ENCODE results near the gene HENMT1. TPM values are rescaled to one million over a fixed set of nuclear protein-coding genes. Genes with fewer than 3 reads are reported as not detected.

The HENMT1 gene
- total RNA-seq, 4 donors from 2014 or later: 0.51 to 3.5 (median 1.8) TPM

GRCh38 chr1:108598340-108598739, 62.6 kb downstream of the HENMT1 start:
- H3K27me3 ChIP-seq: no peaks in the 10 kb centered on the region
- no peak for DNase-seq
- no peak overlapping the region for H3K27ac ChIP-seq
- ATAC-seq: no peak
- H3K4me1 ChIP-seq: peaks cover 8 to 10% of the 10 kb centered on the region in 2 donors
- in situ Hi-C loops (cut with MboI; ENCODE audit: low sequenced_read_pairs in 4 of 4) (no loop called here), intact Hi-C loops (cut with DNase I; ENCODE audit: low total_unique reads) (no loop called here)
- no peak for TF ChIP-seq CTCF (IDR thresholded peaks at IDR 0.05 in 4 of 5, conservative IDR thresholded peaks at IDR 0.05 in 1 of 5)
- no peaks in the 10 kb centered on the region for H3K9me3 ChIP-seq
- no peak overlapping the region for H3K4me3 ChIP-seq
- no peaks in the 10 kb centered on the region for H3K36me3 ChIP-seq

Other genes with a start within 250 kb of the HENMT1 start
- gene NBPF6, start 210.8 kb downstream of the HENMT1 start, total RNA-seq: not detected
- 1 to 10 TPM in 3 of 4 donors, under 1 TPM in 1; 0.41 to 3.6 (median 1.5) TPM for gene EEIG2, start 101.0 kb downstream of the HENMT1 start, total RNA-seq
- gene PRPF38B, start 31.2 kb upstream of the HENMT1 start, total RNA-seq: 10 to 100 TPM; 13.8 to 17.1 (median 15.7) TPM
- gene FNDC7, start 51.8 kb upstream of the HENMT1 start, total RNA-seq: under 1 TPM in 1 of 4 donors, not detected in 3; 0.07 TPM
- gene STXBP3, start 85.6 kb upstream of the HENMT1 start, total RNA-seq: 10 to 100 TPM; 18.4 to 39.4 (median 24.3) TPM
- gene AKNAD1, start 196.0 kb upstream of the HENMT1 start, total RNA-seq: 1 to 10 TPM in 1 of 4 donors, under 1 TPM in 1, not detected in 2; 0.67 to 3.9 TPM
- gene GPSM2, start 215.9 kb upstream of the HENMT1 start, total RNA-seq: 10 to 100 TPM in 2 of 4 donors, 1 to 10 TPM in 2; 7.0 to 51.4 (median 13.0) TPM

Measured in gastrocnemius medialis (tissue), 4 donors.